Fibroblast of pulmonary artery (primary cell): ENCODE results near the gene RCHY1.

Source experiments
- DNase-seq: peaks from one replicate; pipeline ENCODE4 v3.0.0-alpha.2; 2010; ENCODE audit warnings: low read depth
- H3K4me3 ChIP-seq: replicated peaks from 2 replicates; pipeline ENCODE4 v1.5.1; 2011; ENCODE audit warnings: low read depth, mild to moderate bottlenecking, control low read depth, low read length, moderate library complexity
- CTCF ChIP-seq: IDR thresholded peaks from 2 replicates; pipeline ENCODE4 v1.5.1; 2011; ENCODE audit warnings: mild to moderate bottlenecking, control low read depth, low read length, inconsistent platforms; ENCODE audit errors: missing control alignments

Gene RCHY1

GRCh38 chr4:75477201-75477600, 37.0 kb downstream of the RCHY1 start:
- DNase-seq = peak; percentile 11
- no peak for TF ChIP-seq CTCF
- no peak overlapping the region for H3K4me3 ChIP-seq

- no peak for TF ChIP-seq CTCF
- DNase-seq = no peak
- H3K4me3 ChIP-seq = no peak overlapping the region
Measured at GRCh38 chr4:75470738-75471137, 43.5 kb downstream of the RCHY1 start.

GRCh38 chr4:75469896-75470295, 44.3 kb downstream of the RCHY1 start:
- DNase-seq = no peak
- no peak for TF ChIP-seq CTCF
- no peak overlapping the region for H3K4me3 ChIP-seq

GRCh38 chr4:75457365-75457764, 56.8 kb downstream of the RCHY1 start:
- no peak overlapping the region for H3K4me3 ChIP-seq
- no peak for TF ChIP-seq CTCF
- no peak for DNase-seq

GRCh38 chr4:75434105-75434504, 80.1 kb downstream of the RCHY1 start:
- no peak overlapping the region for H3K4me3 ChIP-seq
- TF ChIP-seq CTCF = no peak
- no peak for DNase-seq

- no peak overlapping the region for H3K4me3 ChIP-seq
- peak; percentile 12 for DNase-seq
- peak; percentile 38 for TF ChIP-seq CTCF
Measured at GRCh38 chr4:75432683-75433082, 81.5 kb downstream of the RCHY1 start.

- no peak for DNase-seq
- no peak for TF ChIP-seq CTCF
- H3K4me3 ChIP-seq = no peak overlapping the region
Measured at GRCh38 chr4:75429208-75429607, 85.0 kb downstream of the RCHY1 start.
